ENCODE data around the gene TUT4.

DNA sequence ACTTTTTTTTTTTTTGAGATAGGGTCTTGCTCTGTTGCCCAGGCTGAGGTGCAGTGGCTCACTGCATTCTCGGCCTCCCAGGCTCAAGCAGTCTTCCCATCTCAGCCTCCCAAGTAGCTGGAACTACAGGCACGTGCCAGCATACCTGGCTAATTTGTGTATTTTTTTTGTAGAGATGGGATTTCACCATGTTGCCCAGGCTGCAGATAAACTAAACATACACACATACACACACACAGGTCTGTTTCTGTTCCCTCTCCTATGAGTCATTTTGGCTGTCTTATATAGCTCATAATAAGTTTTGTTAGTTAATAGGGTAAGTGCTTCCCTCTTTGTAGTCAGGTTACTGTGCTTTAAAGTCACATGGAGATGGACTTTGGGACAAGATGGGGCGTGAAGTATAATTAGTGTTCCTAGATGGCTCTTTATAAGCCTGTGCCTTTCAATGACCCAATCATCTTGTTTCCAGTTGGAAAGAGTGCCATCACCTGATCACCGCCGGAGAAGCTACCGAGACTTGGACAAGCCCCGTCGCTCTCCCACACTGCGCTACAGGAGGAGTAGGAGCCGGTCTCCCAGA, 139.4 kb downstream of the TUT4 start:
- TF ChIP-seq, protein P1, sequence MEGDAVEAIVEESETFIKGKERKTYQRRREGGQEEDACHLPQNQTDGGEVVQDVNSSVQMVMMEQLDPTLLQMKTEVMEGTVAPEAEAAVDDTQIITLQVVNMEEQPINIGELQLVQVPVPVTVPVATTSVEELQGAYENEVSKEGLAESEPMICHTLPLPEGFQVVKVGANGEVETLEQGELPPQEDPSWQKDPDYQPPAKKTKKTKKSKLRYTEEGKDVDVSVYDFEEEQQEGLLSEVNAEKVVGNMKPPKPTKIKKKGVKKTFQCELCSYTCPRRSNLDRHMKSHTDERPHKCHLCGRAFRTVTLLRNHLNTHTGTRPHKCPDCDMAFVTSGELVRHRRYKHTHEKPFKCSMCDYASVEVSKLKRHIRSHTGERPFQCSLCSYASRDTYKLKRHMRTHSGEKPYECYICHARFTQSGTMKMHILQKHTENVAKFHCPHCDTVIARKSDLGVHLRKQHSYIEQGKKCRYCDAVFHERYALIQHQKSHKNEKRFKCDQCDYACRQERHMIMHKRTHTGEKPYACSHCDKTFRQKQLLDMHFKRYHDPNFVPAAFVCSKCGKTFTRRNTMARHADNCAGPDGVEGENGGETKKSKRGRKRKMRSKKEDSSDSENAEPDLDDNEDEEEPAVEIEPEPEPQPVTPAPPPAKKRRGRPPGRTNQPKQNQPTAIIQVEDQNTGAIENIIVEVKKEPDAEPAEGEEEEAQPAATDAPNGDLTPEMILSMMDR (conservative IDR thresholded peaks at IDR 0.05; ENCODE audit: low read depth, low read length), result no peak
- TF ChIP-seq EZH2phosphoT487 (IDR thresholded peaks at IDR 0.05; ENCODE audit: borderline replicate concordance, low read length) (no peak), EZH2 (IDR thresholded peaks at IDR 0.05; ENCODE audit: low read length, unreplicated experiment) (no peak)
